NCI-H510A treated with DMSO at 0.1 percent for 48 hours (cell line): ENCODE data around the gene CNBD2.
A peak's percentile ranks its signal among the peaks of the same experiment; 100 is the strongest.
"Not testable (repeated sequence)": the region's sequence is repeated elsewhere in the genome, so short reads cannot be mapped to it uniquely, and the experiment has no call there.

Source experiments
- DNase-seq: peaks from one replicate; lab custom pipeline; 2025; lab: John Stamatoyannopoulos, UW

The CNBD2 gene

DNA sequence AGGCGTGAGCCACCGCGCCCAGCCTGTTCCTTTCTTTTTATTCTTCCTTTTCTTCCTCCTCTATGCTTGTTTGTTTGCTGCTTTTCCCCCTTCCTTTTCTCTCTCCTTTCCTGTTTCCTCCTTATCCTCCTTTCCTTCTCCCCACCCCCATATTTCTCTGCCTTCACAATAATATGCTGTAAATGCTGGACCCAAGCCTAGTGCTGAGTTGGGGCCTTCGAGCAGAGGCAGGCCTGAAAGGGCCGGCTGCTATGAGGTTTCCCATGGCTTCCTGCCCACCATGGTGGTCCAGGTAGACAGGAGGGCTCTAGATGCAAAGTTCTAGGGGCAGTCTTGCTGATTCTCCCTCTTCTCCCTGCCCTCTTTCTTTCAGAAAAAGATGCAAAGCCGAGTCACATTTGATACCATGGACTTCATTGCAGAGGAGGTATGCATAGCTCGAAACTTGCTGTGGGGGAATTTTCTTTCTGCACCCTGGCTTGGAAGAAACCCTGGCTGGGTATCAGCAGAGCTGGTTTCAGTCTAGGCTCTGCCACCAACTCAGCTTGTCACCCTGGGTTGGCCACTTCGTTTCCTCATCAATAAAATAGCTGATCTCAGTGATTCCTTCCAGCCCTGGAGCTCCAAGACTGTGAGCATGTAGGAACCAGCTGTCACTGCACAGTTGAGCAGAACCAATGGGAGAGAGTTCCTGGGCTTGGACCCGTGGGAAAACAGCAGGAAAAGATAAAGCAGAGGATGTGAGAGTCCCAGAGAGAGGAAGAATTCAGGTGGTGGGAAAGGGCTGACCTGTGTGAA is 7.4 kb downstream of the CNBD2 start:
- no peak for DNase-seq

DNA sequence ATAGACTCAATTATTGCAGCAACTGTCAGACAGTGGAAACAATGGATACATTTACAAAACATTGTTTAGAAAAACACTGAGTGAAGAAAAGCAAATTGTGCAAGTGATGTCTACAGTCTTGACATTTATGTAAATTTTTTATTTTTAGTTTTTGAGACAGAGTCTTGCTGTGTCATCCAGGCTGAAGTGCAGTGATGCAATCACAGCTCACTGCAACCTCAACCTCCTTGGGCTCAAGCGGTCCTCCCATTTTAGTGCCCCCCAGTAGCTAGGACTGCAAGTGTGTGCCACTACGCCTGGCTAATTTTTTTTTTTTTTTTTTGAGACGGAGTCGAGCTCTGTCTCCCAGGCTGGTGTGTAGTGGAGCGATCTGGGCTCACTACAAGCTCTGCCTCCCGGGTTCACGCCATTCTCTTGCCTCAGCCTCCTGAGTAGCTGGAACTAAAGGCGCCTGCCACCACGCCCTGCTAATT is 9.7 kb downstream of the CNBD2 start:
- DNase-seq = no peak

DNA sequence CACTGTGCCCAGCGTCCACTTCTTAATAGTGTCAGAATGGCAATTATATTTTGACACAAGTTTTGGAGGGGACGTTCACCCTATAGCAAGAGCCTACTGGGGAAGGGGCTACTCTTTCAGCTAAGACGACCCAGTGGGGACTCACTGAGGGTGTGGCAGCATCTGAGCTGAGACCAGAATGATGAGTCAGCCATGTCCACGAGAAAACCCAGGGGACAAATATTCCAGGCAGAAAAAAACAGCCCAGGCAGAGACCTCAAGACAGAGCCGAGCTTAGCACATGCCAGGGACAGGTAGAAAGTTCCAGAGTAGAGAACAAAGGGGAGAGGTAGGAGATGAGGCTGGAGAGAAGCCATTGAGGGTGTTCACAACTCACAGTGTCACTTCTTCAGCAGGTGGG is 11.2 kb downstream of the CNBD2 start:
- no peak for DNase-seq

DNA sequence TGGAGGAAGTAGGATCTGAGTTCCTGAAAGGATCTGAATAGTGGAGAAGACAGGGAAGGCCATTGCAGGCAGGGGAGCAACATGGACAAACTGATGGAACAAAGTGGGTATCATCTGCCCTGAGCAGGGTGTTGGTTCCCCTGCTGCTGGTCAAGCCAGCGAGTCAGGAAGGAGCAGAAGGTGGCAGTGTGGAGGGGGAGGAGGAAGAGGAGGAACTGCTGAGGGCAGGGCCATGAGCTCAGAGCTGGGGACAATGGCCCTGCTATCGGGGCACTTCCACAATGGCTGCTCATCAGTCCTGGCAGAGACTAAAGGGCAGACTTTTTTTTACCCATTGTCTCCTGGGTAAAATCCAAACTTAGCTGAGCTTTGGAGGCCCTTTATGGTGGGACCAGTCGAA is 13.6 kb downstream of the CNBD2 start:
- no peak for DNase-seq

DNA sequence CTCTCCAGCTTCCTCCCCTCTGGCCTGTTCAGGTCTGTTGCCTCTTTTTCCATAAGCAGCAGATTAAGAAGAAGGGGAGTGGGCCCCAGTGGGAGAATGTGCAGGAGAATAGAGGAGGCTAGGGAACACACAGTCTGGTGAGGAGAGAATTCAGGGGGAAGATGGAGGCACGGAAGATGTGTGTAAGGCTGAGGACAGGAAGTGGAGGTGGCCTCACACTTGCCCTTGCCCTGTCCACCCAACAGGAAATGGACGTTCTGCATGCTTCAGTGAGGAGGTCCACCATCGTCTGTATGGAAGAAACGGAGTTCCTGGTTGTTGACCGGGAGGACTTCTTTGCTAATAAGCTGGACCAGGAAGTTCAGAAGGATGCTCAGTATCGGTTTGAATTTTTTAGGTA is 16.0 kb downstream of the CNBD2 start:
- DNase-seq = no peak

DNA sequence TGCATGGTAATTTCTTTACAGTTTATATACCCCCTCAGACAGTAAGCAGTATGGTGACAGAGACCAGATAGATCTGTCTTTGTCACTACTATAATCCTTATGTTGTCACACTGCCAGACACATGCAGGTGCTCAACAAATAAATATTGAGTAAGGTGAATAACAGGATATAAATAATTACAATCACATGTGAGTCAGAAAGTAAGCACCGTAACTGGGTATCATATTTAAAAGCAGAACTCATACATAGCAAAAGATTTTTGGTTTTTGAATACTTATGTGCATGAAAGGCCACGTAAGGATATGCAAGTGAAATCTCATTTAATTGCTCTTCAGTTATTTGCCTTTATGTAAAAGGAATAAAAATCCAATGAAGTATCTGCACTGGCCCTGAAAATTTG is 17.4 kb downstream of the CNBD2 start:
- no peak for DNase-seq

DNA sequence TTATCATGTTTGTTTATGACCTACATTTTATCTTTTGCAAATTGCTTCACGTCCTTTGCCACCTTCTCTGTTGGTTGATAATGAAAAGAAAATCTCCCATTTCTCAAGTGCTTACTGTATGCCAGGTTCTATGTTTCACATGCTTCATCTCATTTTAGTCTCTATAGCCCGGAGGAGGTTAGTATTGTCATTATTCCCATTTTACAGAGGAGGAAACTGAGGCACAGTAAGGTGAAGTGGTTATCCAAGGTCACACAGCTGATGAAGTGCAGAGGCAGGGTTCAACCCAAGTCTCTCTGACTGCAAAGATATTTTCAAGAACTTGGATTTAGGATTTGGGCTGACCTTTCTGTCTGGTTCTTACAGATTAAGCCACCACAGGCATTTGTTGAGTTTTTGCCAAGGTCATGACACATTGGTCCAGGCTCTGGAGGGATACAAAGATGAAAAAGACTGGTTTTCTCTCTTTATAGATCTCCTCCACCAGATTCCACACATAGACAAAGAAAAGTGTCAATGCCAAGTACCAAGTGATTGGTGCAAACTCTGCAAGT is 20.6 kb downstream of the CNBD2 start:
- DNase-seq = no peak

DNA sequence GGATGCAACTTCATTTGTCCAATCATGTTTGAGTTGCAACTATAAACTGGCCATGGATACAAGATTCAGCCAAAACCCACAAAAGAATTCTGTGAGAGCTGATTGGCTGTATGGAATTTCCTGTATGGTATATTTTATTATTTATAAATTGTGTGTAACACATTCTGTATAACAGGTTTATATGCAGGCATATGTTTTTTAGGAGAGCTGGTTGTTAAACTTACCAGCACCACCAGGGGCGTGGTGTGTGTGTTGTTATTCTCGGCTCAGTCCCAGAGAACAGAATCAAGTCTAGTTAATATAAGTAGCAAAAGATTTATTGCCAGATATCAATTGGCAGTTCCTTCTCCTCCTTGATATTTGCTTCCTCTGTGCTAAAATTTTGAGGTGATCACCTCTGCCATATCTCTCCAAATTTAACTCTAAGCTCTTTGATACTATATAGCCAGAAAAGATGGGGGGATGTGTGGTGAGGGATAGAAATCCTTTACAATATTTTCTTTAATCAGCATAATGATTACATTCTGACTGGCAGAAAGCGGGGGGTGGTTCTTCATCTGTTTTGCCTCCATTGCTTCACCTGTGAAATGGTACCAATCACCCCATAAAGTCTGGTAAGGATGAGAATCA is 22.9 kb downstream of the CNBD2 start:
- DNase-seq = peak; percentile 7

DNA sequence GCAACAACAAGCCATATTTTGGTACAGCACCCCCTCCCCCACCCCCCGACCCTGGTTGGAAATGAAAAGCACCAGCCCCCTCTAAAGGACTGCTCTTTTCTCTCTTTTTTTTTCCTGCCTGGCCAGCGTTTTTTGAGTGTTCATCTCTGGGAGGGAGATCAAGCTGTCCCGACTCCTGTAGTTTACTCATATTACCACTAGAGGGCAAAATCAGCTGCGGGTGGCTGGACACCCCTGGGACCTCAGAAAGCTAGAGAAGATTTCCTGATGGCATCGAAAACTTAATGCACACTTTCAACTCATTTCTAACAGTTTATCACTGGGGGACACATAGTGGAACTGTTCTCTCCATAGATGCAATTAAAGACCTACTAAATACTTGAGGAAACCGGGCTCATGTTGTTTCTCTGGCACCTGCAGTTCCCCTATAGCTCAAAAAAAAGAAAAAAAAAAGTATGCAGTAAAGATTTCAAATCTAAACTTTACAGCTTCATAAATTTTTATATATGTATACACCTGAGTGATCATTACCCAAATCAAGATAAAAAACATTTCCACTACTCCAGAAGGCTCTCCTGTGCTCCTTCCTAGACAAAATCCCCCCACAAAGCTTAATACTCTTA is 24.4 kb downstream of the CNBD2 start:
- DNase-seq = peak; percentile 79

DNA sequence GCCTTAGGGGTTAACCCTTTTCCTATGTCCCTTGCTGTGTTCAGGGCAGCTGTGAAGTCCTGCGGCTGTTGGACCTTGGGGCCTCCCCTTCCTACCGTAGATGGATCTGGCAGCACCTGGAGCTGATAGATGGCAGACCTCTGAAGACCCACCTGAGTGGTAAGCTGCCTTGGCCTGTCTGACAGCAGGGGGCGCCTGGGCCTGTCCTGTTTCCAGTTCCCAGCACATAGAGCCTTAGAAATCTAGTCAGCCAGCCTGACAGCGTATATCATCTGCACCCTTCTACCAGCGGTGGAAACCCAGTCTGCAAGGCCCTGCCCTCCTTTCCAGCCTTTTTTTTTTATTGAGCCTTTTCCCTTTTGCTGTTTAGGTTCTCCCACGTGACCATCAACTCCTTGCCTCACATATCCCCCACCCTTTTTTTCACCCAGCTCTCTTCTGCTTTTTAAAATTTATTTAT is 26.6 kb downstream of the CNBD2 start:
- DNase-seq = peak; percentile 89

DNA sequence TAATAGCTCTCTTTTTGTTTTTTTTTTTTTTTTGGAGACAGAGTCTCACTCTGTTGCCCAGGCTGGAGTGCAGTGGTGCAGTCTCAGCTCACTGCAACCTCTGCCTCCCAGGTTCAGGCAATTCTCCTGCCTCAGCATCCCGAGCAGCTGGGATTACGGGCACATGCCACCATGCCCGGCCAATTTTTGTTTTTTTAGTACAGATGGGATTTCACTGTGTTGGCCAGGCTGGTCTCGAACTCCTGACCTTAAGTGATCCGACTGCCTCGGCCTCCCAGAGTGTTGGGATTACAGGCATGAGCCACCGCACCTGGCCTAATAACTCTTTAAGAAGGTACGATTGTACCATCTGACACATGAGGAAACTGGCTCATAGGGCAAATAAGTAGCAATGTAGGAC is 28.1 kb downstream of the CNBD2 start:
- not testable (repeated sequence) for DNase-seq

DNA sequence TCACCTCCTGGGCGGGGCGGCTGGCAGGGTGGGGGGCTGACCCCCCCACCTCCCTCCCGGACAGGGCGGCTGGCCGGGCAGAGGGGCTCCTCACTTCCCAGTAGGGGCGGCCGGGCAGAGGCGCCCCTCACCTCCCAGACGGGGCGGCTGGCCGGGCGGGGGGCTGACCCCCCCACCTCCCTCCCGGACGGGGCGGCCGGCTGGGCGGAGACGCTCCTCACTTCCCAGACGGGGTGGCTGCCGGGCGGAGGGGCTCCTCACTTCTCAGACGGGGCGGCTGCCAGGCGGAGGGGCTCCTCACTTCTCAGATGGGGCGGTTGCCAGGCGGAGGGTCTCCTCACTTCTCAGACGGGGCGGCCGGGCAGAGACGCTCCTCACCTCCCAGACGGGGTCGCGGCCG is 32.9 kb downstream of the CNBD2 start:
- DNase-seq = not testable (repeated sequence)

DNA sequence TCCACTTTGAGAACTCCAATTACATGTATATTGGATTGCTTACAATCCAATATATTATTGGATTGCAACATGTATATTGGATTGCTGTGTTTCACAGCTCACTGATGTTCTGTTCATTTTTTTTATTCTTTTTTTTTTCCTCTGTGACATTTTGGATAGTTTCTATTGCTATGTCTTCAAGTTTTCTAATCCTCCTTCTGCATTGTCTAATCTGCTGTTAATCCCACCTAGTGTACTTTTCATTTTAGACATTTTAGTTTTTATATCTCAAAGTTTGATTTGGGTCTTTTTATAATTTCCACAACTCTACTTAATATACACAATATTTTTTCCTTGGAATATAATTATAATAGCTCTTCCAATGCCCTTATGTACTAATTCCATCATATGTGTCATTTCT is 34.5 kb downstream of the CNBD2 start:
- no peak for DNase-seq

DNA sequence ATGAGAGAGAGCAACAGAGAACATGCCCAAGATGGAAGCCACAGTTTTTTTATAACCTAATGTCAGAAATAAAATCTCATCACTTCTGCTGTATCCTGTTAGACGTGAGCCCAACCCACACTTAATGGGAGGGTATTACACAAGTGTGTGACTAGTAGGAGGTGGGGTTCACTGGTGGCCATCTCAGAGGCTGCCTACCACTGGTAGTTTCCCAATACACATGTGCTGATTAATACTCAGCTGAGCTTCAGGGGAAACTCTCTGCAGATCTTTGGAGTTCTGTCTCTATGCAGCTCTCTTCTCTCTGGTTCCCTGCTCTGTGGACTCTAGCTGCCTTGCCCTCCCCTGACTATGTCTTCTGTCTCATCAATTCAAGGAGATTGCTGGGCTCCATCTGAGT is 35.7 kb downstream of the CNBD2 start:
- DNase-seq = no peak

DNA sequence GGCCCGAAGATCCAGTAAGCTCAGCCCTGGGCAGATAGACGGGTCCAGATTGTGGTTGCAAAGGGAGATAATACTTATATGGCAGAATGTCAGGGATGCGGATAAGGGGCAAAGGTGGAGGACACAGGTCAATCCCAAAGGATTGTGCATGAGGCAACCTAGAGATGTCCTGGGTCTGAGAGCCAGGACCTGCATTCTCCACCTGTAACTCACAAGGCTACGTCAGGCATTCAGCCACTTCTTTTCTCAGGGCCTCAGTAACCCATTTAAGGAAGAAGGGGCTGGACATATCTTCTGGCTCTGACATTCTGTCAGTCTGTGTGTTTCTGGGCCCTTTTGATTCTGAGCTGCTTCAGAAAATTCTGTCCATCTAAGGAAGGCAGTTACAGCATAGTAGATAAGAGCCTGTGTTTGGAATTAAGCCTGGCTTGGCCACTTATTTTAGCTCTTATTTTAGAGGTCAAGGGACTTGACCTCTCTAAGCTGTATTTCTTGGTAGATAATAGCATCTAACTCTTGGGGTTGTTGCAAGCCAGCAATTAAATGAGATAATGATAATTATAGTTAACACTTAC is 40.2 kb downstream of the CNBD2 start:
- no peak for DNase-seq

DNA sequence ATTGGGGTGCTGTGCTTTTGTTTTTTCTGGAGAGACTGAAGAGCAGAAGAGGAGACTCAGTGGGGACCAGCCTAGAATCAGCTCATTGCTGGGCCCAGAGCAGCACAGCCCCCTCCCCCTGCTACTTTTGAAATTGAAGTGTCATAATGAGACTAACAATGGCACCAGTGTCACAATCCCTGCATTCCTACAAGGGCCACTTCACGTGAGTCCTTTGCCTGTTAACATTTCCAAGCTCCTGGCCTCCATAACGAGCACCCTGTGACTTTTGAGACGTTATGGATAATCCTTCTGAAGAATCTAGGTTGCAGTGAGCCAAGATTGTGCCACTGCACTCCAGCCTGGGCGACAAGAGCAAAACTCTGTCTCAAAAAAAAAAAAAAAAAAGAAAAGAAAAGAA is 41.7 kb downstream of the CNBD2 start:
- no peak for DNase-seq

DNA sequence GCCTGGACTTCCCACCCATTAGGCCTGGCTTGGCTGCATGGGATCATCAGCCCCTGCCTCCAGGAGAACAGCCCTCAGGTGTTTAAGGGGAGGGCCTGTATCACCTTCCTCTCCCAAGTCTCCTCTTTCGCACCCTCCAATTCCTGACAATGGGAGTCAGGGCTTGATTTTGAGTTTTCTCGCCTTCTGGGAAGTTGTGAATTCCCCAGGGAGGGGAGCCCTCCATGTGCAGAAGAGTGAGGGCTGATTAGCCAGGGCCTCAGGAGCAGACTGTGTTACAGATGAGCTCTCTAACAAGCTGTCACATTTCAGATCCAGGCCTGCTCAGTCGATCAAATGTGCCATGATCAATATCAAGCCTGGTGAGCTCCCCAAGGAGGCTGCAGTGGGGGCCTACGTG is 42.4 kb downstream of the CNBD2 start:
- no peak for DNase-seq

DNA sequence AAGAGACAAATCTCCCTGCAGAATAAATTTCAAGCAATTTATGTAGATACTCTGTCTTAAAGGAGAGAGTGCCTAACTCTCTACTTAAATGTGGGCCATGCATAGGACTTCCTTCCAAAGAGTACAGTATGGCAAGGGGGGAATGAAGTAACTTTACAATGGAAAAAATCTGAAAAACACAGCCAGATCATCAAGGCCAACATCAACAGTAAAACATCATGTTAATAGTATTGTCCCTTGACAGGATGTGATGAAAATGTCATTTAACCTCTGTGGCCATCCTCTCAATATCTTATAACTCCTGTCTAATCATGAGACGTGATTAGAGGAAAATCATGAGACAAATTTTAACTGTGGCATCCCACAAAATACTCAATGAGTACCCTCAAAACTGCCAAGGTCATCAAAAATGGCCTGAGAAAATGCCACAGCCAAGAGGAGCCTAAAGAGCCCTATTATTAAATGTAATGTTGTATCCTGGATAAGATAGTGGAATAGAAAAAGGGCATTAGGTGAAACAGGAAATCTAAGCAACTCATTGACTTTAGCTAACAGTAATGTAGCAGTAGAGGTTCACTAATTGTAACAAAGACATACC is 47.5 kb downstream of the CNBD2 start:
- no peak for DNase-seq

DNA sequence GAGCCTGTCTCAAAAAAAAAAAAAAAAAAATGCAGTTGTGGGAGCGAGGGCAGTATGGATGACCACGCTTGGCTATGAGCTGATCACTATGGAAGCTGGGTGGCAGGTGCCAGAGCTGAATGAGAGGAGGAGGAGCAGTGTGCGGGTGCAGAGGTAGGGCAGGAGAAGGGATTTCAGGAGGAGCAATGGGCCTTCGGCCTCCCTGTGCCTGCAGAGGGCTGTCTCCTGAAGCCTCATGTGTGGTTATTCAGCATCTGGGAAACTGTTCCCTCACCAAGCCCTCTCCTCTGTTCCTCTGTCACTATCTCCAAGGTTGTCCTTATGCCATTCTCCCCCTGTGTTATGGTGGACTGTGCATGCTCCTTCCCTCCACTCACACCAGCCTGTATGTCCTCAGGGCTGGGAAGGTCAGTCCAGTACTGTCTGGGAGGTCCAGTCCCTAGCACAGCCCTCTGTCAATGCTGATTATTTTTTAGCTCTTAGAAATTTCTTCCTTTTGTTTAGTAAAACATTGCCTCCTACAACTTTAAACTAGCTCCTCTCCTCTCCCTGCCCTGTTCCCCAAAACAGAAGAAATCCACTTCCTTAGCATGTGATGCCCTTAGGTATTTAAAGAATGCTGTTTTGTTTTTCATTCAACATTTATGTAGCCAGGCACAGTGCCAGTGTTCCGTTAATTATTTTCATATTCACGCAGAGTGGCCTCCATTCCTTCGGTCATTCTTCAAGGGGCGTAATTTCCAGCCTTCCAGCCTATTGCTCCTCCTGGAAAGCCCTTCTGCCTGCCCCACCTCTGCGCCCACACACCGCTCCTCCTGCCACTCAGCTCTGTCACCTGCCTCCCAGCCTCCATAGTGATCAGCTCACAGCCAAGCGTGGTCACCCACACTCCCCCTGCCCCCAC is 48.9 kb downstream of the CNBD2 start:
- no peak for DNase-seq

DNA sequence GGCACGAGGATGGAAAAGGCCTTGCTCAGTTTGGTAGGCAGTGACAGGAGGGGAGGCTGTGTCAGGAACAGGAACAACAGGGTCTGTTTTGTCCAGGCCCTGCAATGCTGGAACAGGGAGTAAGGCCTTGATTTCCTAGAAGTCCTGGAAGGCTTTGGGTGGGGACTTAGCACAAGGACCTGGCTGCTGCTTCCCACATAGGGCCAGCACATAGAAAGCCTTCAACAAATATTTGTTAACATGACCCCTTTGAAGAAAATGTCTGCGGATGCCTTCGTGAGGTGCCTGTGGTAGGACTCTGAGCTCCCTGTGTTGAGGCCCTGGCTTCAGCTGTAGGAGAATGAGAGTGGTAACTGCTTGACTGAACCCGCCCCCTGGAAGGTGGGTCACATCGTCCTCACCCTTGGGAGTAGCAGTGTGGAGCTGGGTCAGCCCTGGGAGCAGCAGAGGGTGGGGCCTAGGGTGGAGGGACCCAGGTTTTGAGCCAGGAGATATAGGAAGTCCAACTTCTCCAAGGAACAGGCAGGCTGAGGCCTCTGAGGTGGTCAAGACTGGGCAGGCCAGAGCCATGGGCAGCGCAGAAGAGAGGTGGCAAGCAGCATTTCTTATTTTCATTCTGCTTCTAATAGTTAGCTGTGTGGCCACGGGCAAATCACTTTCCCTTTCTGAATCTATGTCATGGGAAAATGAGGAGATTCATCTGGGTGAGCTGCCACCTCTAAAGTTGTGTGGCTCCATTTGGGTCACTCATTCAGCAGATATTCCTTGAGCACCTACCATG is 50.0 kb downstream of the CNBD2 start:
- DNase-seq = no peak
